Heart left ventricle (tissue), 13 donors: ENCODE data around the gene LIN52.

Source experiments
- CTCF ChIP-seq, 12 donors: fragments of 200-600 bp; sonication (generic) in 4 of 12; IDR thresholded peaks; one replicate each; pipeline versions ENCODE4 v1.5.0 to v1.8.0; 2018 to 2022; ENCODE audit warnings: antibody characterized with exemption in 12 of 12, mild to moderate bottlenecking in 5 of 12
- POLR2A ChIP-seq, 2 donors: fragments of 450-650 bp; IDR thresholded peaks; one replicate each; pipeline ENCODE4 v1.6.1; 2017; ENCODE audit warnings: antibody characterized with exemption in 2 of 2, mild to moderate bottlenecking in 2 of 2, moderate library complexity in 2 of 2
- donor health status: ischemic (EF 13 %, LVEDD 7.1; RV severe dilation, severe dysfunction).
- donor health status: DM: no; HTN: yes; CAD: no.
- donor health status: DM: no; HTN: no; CAD: no.
- donor health status: ischemic (EF 25% LVEDD 6.9; RV normal size, moderate dysfunction).
- donor health status: ischemic (EF 25% LVEDD 5.7; RV mildly dilated, moderate dysfunction).
- donor health status: ischemic (EF 35%, LVEDD 5.7; RV mildly dilated, moderate dysfunction).
- donor health status: nonischemic (EF 11% LVEDD 7.7; RV severe dilation, severe dysfunction).
- donor health status: DM: yes; HTN: yes; CAD: no.
- donor health status: PGD.
- donor health status: ischemic (EF 29% LVEDD 5.4; RV normal size, mild dysfunction).
- donor health status: nonischemic (EF 23%, LVEDD 6.1; RV moderate dilation, normal function).

GRCh38 chr14:74126315-74127013 is 41.7 kb downstream of the LIN52 start:
- TF ChIP-seq POLR2A (IDR thresholded peaks at IDR 0.05) (no peak), CTCF (IDR thresholded peaks at IDR 0.05) (no peak)
